HG03354 (cell line): ENCODE results near the gene RNASEH2A.
"Not testable (repeated sequence)": the region's sequence is repeated elsewhere in the genome, so short reads cannot be mapped to it uniquely, and the experiment has no call there.

Source experiments
- ATAC-seq: cut with Tn5 transposase; IDR thresholded peaks from one replicate; pipeline ENCODE4 v1.9.1; 2021; ENCODE audit warnings: mild to moderate bottlenecking; ENCODE audit not compliant: unreplicated experiment, poor library complexity, severe bottlenecking

Gene RNASEH2A

DNA sequence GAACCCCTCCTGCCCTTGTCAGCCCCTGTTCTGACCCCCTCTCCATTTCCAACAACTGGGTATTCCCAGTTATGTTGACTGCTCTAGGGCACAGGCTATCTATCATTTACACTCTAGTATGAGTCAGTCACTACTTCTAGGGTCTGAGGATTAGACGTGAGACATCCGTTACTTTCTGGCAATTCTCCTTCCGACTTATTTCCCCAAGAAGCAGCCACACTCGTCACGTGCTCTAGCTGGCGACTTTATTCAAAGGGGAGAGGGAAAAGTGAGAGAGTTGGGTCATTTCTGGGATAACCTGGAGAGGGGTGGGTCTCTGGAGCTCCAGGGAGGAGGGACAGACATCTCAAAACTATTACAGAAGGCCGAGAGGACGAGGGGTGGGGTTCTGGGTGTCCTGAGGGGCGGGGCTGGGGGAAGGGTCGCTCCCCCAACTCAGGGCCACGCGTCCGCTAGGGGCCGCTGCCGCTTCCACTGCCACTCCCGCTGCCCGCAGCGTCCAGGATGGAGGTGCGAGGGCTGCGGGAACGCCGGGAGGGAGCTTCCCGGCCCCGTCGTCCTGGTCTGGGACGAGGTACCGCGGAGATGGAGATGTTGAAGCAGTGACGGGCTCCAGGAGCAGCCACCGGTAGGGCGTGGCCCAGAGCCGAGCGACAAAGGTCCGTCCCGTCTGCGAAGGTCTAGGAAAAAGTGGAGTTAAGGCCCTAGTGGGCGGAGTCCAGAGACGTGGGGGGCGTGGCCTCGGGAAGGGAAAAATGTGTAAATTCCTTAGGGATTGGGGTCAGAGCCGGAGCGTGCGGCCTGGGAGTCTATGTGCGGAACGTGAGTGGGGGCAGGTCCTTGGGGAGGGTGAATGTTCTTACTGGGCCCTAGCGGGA lies 19.1 kb downstream of the RNASEH2A start:
- no peak for ATAC-seq

DNA sequence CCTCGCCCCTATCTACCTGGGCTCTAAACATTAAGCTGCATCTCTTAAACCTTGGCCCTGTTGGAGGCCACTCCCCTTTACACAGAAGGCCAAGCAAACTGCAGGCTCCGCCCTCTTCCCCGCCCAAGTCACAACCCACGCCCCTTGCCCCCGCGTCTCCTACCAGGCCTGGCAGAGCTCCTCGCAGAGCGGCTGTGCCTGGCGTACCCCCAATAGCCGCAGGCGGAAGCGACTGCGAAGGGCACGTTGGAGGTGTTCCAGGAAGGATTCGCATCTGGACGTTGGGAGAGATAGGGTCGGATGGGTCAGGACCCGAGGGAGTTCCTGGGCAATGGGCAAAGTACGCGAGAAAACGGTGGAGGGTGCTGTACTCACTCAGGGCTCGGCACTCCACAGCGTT lies 22.1 kb downstream of the RNASEH2A start:
- ATAC-seq, result no peak

DNA sequence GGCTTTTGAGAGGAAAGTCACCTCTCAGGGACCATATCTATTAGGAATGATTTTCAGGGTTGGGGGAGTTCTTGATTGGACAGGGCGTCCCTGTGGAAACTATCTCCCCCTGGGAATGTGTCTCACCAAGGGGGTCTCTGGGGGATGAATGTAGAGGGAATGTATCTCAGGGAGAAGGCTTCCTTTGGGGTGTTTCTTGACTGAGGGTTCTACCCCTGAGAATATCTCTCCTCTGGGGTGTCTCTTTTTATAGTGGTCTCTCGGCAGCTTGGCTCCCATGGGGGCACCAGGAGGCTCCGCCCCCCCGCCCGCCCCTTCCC lies 27.0 kb downstream of the RNASEH2A start:
- ATAC-seq, result no peak

DNA sequence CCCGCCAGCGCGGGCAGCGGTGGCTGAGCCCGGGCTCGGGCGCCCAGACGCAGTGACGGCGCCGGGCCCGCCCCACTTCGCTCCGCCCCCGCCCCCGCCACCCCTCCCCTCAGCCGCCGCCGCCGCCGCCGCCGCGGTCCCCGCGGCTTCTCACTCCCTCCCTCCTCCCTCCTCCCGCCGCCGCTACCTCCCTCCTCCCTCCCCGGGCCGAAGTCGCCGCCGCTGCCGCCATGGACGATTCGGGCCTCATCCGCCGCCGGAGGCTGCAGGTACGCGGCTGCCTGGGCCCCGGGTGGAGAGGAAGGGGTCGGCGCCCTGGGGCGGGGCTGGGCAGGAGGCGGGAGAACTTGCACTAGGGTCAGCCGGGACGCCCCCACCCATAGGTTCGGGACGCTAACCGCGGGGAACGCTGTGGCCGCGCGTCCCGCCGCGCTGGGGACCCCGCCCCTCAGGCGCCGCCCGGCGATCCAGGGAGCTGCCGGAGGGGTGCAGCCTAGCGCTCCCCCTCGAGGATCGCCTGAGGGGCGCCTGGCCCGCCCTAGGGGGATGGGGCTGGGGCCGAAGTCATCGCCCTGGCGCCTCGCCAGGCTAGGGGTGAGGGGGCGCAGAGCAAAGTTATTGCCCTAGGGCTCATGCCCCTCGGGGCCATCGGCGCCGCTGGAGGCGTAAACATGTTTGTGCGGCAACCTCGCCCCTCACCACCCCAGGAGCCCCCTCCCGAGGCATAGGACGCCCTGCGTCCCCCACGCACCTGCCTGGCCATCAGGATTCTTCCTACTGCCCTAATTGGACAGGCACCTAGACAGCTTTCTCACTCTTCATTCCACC lies 27.6 kb downstream of the RNASEH2A start:
- ATAC-seq, result no peak

DNA sequence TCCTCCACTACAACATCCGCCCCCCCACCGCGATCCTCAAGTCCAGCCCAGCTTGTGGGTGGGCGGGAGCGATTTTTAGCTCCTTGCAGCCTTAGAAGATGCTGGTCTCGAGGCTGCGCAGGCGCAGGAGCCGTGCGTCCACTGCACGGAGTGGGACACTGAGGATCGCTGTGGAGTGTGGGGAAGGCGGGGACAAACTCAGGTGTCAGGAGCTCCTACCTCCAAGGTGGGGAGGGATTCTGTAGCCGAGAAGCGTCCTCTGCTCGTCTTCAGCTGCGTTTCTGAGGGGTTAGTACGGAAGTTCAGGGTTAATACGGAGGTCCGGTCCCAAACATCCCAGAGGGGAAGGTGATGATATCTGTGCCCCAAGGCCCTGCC lies 28.2 kb downstream of the RNASEH2A start, which contains the start of gene RTBDN:
Gene RTBDN (minus strand): TSS at position 14 of the 378 bp plus-strand sequence. CDS start 4,600 bp downstream, outside the sequence.
- no peak for ATAC-seq

DNA sequence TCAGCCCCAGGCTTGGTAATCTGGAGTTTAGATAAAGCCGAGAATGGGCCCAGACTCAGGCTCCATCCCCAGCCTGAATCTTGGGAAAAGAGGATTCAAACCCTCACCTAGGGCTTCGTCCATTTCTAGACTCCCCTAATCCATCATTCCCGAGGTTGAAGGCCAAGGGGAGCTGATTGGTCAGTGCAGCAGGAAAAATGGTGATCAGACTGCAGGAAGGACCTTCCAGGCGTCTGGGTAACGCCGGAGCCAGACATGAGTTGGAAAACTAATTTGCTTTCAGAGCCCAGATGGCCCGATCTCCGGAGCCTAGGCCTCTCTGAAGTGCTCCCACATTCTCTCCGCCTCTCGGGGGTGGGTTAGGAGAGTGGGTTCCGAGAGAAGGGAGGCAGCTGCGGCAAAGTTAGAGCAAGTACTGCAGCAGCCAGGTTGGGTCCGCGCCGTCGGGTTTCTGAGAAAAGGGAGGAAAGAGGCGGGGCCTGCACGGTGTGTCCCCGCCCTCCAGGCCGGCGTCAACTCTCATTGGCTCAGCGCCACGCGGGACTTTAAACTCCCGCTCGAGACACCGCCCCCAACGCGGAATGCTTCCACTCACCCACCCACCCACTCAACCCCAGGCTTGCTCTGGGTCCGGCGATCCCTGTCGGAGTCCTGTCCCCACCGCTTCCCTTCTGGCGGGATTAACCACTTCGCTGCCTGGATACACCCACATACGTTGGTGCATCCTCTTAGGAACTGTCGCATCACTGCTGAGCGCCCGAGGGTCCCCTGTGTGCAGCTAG lies 28.8 kb downstream of the RNASEH2A start:
- no peak for ATAC-seq

DNA sequence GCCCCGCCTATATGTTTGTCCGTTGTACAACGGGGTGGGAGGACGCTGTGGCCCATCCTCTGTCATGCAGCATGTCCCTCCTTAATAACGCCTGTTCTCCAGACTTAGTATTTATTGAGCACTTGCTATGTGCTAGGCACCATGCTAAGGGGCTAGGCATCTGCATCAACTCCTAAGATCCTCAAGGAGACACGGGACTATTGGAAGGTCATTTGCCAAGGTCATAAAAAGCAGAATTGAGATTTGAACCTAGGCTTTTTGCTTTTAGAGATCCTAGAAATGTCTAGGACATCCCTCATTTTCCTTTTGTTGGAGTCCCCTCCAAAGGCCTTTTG lies 30.1 kb downstream of the RNASEH2A start:
- ATAC-seq, result no peak

DNA sequence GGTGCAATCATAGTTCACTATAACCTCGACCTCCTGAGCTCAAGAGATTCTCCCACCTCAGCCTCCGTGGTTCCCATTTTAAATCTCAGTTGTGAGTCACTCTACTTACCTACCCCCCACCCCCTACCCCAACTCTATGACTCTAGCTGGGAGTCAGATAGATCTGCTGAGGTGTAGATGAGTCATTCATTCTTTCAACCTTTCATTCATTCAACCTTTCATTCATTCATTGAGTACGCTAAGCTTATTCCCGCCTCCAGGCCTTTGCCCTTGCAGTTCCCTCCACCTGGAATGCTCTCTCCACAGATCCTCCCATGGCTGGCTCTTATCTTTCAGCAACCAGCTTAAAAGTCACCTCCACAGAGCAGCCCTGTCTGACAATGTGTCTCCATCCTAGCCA lies 30.8 kb downstream of the RNASEH2A start:
- no peak for ATAC-seq

DNA sequence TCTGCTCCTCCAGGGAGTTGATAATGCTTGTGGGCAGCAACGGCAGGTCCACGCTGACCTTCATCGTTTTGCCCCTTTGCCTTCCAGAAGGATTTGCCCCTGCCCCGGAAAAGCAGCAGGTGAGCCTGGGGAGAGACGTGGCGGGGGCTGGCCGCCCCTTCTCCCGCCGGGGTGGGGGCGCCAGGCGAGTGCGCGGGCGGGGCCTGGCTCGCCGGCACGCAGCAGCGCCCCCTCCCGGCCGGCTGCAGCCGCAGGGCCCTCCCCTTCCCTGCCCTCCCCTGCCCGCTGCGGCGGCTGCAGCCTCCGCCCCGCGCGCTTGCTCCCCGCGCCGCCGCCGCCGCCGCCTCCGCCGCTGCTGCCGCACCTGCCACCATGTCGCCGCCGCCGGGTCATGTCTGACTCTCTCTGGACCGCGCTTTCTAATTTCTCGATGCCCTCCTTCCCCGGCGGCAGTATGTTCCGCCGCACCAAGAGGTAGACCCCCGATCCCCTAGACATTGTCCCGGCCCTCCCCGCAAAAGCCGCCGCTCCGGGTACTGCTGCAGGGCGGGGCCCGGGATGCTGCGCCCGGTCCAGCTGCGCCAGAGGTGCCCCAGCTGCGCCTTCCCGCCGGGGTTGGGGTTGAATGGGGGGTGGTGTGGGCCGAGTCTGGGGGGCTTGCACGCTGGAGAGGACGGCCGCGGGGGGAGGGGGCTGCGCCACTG lies 31.9 kb downstream of the RNASEH2A start, which contains the start of gene MAST1:
Gene MAST1 (plus strand): TSS at position 334 of the 704 bp plus-strand sequence. CDS start 58 bp downstream, at position 392.
- ATAC-seq, result no peak

DNA sequence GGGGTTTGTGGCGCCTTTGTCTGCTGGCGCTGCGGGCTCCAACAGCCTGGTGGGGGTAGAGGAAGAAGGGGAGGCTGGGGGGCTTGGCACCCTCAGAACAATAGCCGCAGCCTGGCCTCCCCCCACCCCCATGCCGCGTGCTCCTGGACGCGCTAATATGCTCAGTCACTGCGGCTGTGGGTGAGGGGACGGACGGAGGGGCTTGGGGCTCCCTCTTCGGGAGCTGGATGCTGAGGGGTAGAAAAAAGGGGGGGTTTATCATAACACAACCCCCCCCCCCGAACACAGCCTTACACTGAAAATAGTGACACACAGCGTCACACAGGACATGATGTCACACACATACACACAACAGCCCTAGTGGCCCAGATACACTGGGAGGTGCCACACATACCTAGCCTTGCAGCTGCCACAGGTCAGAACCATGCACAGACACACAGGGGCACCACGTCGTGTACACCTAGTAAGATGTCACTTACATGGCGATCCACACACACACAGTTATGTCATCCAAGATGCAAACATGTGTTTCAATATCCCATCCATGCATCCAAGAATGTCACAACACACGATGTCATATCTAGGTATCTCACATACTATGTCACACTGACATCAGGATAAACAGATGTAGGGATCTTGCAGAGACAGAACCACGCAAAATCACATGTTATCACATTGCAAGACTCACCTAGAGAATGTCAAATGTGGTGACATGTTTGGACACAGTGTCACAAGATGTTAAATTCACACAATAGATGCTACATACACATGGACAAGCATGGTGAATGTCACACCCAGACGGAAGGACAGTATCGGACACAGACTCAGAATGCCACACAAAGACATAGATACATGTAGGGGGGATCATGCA lies 32.7 kb downstream of the RNASEH2A start:
- no peak for ATAC-seq

DNA sequence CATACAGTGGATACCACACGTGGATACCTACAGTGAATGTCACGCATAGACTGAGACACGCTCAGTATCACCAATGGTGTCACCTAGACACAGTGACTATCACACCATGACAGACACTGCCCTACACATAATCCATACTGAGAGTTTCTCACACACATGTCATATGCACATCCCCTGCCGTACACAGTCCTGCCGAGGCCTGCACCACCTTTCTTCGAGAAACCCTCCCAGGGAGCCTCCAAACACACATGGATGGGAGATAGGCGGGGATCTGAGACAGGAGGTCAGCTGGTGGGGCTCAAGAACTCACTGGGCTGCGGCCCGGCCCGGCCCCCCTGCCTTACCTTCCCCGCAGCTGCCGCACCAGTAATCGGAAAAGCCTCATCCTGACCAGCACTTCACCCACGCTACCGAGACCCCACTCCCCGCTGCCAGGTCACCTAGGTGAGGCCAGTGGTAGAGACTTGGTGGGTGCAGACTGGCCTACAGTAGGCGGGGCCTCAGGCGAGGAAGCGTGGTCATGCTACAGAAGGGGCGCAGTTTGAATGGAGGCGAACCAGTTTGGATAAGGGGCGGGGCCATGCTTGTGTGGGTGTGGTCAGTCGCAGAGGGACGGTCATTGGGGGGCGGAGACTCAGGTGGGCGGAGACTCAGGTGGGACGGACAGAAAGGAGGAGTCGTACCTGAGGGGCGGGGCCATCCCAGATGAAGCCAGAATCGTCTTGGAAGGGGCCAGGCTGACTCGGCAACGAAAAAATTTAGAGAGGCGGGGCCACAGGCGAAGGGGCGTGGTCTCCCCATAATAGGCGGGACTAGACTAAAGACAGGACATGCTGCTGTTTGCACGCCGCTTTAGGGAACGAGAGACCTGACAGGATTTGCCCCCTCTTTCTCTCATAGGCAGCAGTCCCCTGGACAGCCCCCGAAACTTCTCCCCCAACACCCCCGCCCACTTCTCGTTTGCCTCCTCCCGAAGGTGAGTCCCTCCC lies 34.0 kb downstream of the RNASEH2A start:
- no peak for ATAC-seq

DNA sequence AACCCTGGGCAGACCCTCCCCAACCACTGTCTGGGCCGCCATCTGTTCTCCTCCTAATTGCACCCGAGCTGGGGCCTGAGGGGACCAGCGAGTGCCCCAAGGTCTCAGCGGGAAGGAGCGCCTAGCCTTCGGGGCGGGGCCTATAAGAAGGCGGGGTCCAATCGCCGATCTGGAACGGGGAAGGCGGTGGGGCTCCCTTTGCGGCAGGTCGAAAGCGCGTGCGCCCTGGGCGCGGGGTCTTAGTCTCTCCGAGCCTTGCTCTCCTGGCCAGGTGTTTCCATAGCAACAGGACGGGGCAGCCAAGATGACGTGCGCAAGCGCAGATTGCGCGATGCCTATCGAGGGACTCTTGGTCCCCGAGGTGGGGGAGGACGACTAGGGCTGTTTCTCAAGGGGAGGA lies 34.7 kb downstream of the RNASEH2A start:
- no peak for ATAC-seq

DNA sequence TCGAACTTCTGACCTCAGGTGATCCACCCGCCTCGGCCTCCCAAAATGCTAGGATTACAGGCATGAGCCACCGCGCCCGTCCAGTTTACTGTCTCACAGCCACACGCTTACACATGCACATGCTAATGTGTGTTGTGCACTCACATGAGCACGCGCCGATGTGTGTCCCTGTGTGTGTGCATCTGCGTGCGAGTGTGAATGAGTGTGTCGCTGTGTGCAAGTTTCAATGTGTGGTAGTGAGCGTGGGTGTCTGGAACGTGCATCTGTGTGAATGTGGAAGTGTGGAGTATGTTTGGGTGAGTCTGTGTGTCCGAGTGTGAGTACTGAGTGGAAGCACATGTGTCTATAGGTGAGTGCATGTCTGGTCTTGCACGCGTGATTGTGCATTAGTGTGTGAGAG lies 36.1 kb downstream of the RNASEH2A start:
- no peak for ATAC-seq

DNA sequence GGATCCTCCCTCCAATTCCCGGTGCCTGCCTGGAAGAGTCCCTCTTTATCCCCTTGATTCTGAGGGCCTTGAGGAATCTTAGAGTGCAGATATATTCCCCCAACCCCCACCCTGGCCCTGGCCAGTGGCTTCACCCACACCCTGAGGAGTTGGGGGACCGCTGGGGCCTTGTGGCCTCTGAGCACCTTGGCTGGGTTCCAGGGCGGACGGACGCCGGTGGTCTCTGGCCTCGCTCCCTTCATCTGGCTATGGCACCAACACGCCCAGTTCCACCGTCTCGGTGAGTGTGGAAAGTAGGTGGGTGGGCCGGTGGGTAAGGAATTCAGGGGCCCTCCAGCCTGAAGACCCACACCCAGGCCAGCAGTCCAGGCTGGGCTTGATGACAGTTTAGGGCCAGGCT lies 36.9 kb downstream of the RNASEH2A start:
- no peak for ATAC-seq

DNA sequence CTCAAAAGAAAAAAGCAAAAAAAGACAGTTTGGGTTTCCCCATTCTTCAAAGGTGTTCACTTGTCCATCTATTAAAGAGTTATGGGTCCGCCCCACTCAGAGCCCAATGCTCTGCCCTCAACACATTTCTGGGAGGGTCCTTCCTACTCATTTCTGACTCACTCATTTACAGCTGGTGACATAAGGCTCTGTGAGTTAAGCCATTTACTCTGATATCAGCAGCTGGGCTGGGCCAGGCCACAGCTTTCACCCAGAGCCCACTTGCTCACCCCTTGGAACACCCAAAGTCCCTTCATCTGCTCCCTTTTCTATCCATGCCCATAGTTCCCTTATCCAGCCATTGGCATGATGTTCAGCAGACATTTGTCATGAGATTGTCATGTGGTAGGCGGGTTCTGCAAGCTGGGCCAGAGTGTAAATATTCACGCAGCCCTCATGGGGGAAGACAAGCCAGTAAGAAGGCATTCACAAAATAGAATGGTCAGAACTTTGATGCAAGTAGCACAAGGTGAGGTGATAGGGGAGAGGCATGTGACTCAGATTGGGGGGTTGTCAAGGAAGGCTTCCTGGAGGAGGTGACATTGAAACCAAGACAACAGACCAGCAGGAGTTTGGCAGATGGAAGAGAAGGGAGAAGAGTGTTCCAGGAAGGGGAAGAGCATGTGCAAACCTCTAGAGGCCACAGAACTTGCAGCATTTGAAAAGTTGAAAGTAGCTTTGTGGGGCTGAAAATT lies 37.8 kb downstream of the RNASEH2A start:
- no peak for ATAC-seq

DNA sequence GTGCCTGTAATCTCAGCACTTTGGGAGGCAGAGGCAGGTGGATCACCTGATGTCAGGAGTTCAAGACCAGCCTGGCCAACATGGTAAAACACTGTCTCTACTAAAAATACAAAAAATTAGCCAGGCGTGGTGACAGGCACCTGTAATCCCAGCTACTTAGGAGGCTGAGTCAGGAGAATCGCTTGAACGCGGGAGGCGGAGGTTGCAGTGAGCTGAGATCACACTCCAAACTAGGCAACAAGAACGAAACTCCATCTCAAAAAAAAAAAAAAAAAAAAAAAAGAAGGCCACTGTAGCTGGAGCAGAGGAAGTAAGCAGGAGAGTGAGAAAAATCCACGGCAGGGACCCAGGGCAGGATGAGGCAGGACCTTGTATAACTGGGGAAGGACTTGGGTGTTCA lies 40.2 kb downstream of the RNASEH2A start:
- ATAC-seq, result not testable (repeated sequence)
